Fibroblast of skin of back (primary cell): ENCODE results near the gene RYR1. TPM values are rescaled to one million over a fixed set of nuclear protein-coding genes. Genes with fewer than 3 reads are reported as not detected.

ENCODE experiments used
- DNase-seq: peaks from one replicate; pipeline ENCODE4 v3.0.0-alpha.2; 2013
- polyA plus RNA-seq, 2 experiments: library from polyadenylated mRNA; unstranded; fragments of 120-200 nt; gene quantifications; one replicate each; pipeline ENCODE4 v1.2.1, GENCODE V29; 2013; ENCODE audit not compliant: insufficient read length in 2 of 2

Gene RYR1
- 1.3 TPM for polyA plus RNA-seq (2013, experiment 1 of 2; ENCODE audit: insufficient read length)
- polyA plus RNA-seq (2013, experiment 2 of 2; ENCODE audit: insufficient read length), result 0.42 TPM

- DNase-seq, result peak; percentile 12
Observed at GRCh38 chr19:38433268-38433733, at the start of gene RYR1. Gene RYR1 (plus strand): TSS chr19:38433691. CDS start chr19:38433830, 139 bp downstream.

GRCh38 chr19:38383743-38384142 is 49.7 kb upstream of the RYR1 start:
- no peak for DNase-seq

GRCh38 chr19:38384209-38385027 is 49.1 kb upstream of the RYR1 start:
- DNase-seq, result peak; percentile 39

- no peak for DNase-seq
Observed at GRCh38 chr19:38385057-38385803, 48.3 kb upstream of the RYR1 start.

GRCh38 chr19:38385804-38386257 is 47.7 kb upstream of the RYR1 start:
- no peak for DNase-seq

- DNase-seq, result no peak
Observed at GRCh38 chr19:38386300-38386970, 47.1 kb upstream of the RYR1 start.

GRCh38 chr19:38386971-38387549 is 46.4 kb upstream of the RYR1 start:
- DNase-seq, result no peak

- DNase-seq, result peak; percentile 91
Observed at GRCh38 chr19:38387550-38388348, 45.7 kb upstream of the RYR1 start, which contains the start of gene GGN. Gene GGN (minus strand): TSS chr19:38388034. CDS start chr19:38387261, 773 bp downstream.

- DNase-seq, result peak; percentile 69
Observed at GRCh38 chr19:38388349-38389100, 45.0 kb upstream of the RYR1 start, which contains the start of gene SPRED3. Gene SPRED3 (plus strand): TSS chr19:38388697. CDS start chr19:38390303, 1,606 bp downstream.

- DNase-seq, result peak; percentile 91
Observed at GRCh38 chr19:38389101-38389925, 44.2 kb upstream of the RYR1 start.

GRCh38 chr19:38389957-38390924 is 43.2 kb upstream of the RYR1 start:
- DNase-seq, result no peak

- DNase-seq, result no peak
Observed at GRCh38 chr19:38391911-38392464, 41.5 kb upstream of the RYR1 start.

GRCh38 chr19:38392707-38393308 is 40.7 kb upstream of the RYR1 start:
- peak; percentile 72 for DNase-seq

- DNase-seq, result peak; percentile 43
Observed at GRCh38 chr19:38394488-38394887, 39.0 kb upstream of the RYR1 start.

GRCh38 chr19:38395381-38396114 is 37.9 kb upstream of the RYR1 start:
- no peak for DNase-seq

- DNase-seq, result no peak
Observed at GRCh38 chr19:38399081-38399480, 34.4 kb upstream of the RYR1 start.

- no peak for DNase-seq
Observed at GRCh38 chr19:38399537-38399936, 34.0 kb upstream of the RYR1 start.
